Measurements from ENCODE around the gene MOV10L1. TPM values are rescaled to one million over a fixed set of nuclear protein-coding genes. Genes with fewer than 3 reads are reported as not detected.

MOV10L1 gene
- total and polyA plus RNA-seq, 10 donors: 0.10 to 0.37 (median 0.15) TPM; not detected in 7

DNA sequence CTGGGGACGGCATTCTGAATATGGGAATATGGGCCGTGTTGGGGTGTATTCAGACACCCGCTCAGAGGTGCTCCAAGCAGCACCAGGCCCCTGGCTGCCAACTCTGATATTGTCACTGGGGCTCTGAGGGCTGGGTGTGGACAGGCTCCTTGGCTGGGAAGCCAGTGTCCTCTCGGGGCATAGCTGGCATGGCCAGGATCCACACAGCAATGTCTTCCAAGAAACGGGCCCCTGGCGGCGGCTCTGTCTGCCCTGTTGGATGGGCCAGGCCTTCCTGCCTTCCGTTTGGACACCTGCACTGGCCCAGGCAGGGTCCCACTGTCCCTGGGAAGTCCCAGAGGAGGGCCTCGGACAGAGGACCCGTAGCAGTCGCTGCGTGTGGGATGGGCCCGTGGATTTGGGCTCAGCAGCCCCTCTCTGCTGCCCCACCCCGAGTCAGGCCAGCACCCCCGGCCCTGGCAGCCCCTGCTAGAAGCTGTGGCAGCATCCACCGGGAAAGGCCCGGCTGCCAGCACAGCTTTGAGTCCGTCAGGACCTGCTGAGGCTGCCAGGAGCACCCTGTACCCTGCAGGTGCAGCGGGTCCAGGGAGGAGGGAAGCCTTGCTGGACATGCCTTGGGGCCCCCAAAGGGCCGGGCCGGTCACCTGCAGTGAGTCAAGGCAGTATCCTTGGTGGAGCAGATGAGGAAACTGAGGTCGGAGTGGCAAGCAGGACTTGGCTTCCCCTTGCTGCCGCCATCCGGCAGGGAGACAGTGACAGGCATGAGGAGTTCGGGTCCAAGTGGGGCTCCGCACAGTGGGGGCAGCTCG, 84.8 kb downstream of the MOV10L1 start:
- peak; percentile 72 for DNase-seq
- Histone ChIP-seq H3K27me3 (replicated peaks in 1 of 7) (peaks cover 0 to 89% (median 44%) of the 10 kb centered on the region in 7 donors), H3K4me3 (no peak overlapping the region), H3K9me3 (no peaks in the 10 kb centered on the region), H3K36me3 (no peaks in the 10 kb centered on the region), H3K27ac (no peak overlapping the region), H3K4me1 (peaks cover 1 to 55% (median 26%) of the 10 kb centered on the region in 6 donors)
- intact Hi-C loops (cut with DNase I; ENCODE audit: low total_unique reads): no loop called here
- TF ChIP-seq POLR2A (IDR thresholded peaks at IDR 0.05) (no peak), POLR2AphosphoS5 (IDR thresholded peaks at IDR 0.05) (no peak)
- TF ChIP-seq, protein P1, sequence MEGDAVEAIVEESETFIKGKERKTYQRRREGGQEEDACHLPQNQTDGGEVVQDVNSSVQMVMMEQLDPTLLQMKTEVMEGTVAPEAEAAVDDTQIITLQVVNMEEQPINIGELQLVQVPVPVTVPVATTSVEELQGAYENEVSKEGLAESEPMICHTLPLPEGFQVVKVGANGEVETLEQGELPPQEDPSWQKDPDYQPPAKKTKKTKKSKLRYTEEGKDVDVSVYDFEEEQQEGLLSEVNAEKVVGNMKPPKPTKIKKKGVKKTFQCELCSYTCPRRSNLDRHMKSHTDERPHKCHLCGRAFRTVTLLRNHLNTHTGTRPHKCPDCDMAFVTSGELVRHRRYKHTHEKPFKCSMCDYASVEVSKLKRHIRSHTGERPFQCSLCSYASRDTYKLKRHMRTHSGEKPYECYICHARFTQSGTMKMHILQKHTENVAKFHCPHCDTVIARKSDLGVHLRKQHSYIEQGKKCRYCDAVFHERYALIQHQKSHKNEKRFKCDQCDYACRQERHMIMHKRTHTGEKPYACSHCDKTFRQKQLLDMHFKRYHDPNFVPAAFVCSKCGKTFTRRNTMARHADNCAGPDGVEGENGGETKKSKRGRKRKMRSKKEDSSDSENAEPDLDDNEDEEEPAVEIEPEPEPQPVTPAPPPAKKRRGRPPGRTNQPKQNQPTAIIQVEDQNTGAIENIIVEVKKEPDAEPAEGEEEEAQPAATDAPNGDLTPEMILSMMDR (IDR thresholded peaks at IDR 0.05 in 8 of 11, conservative IDR thresholded peaks at IDR 0.05 in 3 of 11): no peak
- WGBS, 5 donors: 89 to 95% (median 89%) methylated on average over 14 to 27 of the region's 27 CpGs

DNA sequence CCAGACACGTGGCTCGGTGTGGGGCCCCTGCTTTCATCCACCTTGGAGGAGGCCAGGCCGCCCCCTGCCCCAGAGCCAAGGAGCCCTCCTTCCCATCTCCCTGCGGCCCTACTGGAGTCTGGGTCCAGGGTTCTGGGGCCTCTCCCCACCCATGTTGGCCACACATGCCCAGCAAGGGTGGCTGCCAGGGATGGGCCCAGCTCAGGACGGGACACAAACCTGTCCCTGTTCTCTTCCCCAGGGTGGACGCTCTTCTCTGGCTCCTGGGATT, 85.3 kb downstream of the MOV10L1 start:
- Histone ChIP-seq H3K27me3 (replicated peaks in 1 of 7) (peaks cover 0 to 89% (median 44%) of the 10 kb centered on the region in 7 donors), H3K36me3 (no peaks in the 10 kb centered on the region), H3K4me3 (no peak overlapping the region), H3K27ac (no peak overlapping the region), H3K4me1 (peaks cover 0 to 56% (median 22%) of the 10 kb centered on the region in 6 donors), H3K9me3 (no peaks in the 10 kb centered on the region)
- intact Hi-C loops (cut with DNase I; ENCODE audit: low total_unique reads): no loop called here
- TF ChIP-seq, protein P1 (IDR thresholded peaks at IDR 0.05 in 8 of 11, conservative IDR thresholded peaks at IDR 0.05 in 3 of 11): no peak
- TF ChIP-seq POLR2A (IDR thresholded peaks at IDR 0.05) (no peak), POLR2AphosphoS5 (IDR thresholded peaks at IDR 0.05) (no peak)
- DNase-seq: no peak
- WGBS, 5 donors: 81 to 98% (median 93%) methylated on average over 6 of the region's 6 CpGs

DNA sequence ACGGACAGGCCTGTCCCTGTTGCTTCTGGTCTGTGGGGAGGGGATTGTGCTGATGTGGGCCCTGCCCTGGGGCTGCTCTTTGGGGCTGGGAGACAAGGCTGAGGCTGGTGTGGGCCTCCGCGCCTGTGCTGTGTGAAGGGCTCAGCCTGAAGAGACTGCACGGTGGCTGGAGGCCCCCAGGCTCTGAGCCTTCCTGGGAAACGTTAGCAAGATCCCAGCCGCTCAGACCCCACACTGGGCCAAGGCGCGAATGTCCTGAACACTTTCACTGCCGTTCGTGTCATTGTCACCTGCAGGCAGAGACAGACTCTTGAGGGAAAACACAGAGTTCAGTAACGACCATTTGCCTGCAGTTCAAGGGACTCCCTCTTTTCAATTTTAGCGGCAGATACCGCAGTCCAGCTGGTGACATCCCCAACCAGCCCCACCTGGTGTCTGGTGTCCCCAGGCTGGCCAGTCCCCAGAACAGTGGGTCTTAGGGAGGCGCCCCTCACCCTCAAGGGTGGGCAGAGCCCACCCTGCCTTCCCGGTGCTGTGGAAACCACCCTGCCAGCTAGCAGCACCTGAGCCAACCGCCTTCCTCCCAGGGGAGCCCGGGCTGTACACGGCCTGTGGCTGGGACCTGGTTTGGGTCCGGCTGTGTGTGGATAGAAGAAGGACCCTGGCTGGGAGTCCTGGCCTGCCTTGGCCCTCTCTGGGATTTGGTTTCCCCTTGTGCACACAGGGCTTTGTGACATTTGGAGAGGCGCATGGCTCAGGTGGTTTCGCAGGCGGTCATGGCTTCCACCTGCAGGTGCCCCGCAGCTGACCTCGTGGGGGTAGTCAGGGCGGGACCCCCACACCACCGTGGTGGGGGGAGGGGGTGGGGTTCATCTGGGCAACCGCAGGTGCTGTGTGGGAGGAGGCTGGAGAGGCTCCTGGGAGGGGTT, 86.4 kb downstream of the MOV10L1 start:
- Histone ChIP-seq H3K4me1 (peaks cover 0 to 52% (median 16%) of the 10 kb centered on the region in 6 donors), H3K4me3 (no peak overlapping the region), H3K9me3 (no peaks in the 10 kb centered on the region), H3K27ac (no peak overlapping the region), H3K36me3 (no peaks in the 10 kb centered on the region), H3K27me3 (replicated peaks in 1 of 7) (peaks cover 0 to 88% (median 37%) of the 10 kb centered on the region in 7 donors)
- WGBS, 5 donors: 73 to 83% (median 77%) methylated on average over 18 to 27 of the region's 27 CpGs
- no peak for DNase-seq
- intact Hi-C loops (cut with DNase I; ENCODE audit: low total_unique reads): no loop called here
- TF ChIP-seq, protein P1 (IDR thresholded peaks at IDR 0.05 in 8 of 11, conservative IDR thresholded peaks at IDR 0.05 in 3 of 11): no peak
- TF ChIP-seq POLR2AphosphoS5 (IDR thresholded peaks at IDR 0.05): no peak
- no peak for TF ChIP-seq POLR2A (IDR thresholded peaks at IDR 0.05)

Measured in spleen (tissue), 11 donors.